Measurements from ENCODE around the gene KRT83. TPM values are rescaled to one million over a fixed set of nuclear protein-coding genes. Genes with fewer than 3 reads are reported as not detected.
A peak's percentile ranks its signal among the peaks of the same experiment; 100 is the strongest.
"Not testable (repeated sequence)": the region's sequence is repeated elsewhere in the genome, so short reads cannot be mapped to it uniquely, and the experiment has no call there.

Gene KRT83
- polyA plus RNA-seq, 10 donors = not detected

GRCh38 chr12:52333321-52333720 is 12.1 kb upstream of the KRT83 start:
- DNase-seq = no peak

- no peak for DNase-seq
Measured at GRCh38 chr12:52332381-52332780, 11.2 kb upstream of the KRT83 start.

- DNase-seq = no peak
Measured at GRCh38 chr12:52331833-52332232, 10.6 kb upstream of the KRT83 start.

- no peak for DNase-seq
Measured at GRCh38 chr12:52331039-52331438, 9.8 kb upstream of the KRT83 start.

GRCh38 chr12:52327830-52328500 is 6.8 kb upstream of the KRT83 start:
- DNase-seq = no peak

GRCh38 chr12:52327052-52327829 is 6.0 kb upstream of the KRT83 start:
- peak; percentile 34 to 70 (median 54) for DNase-seq

GRCh38 chr12:52324153-52324444 is 2.9 kb upstream of the KRT83 start:
- DNase-seq = no peak

- DNase-seq = no peak
Measured at GRCh38 chr12:52323416-52324152, 2.4 kb upstream of the KRT83 start.

GRCh38 chr12:52323001-52323400 is 1.8 kb upstream of the KRT83 start:
- no peak for DNase-seq

GRCh38 chr12:52322069-52322468 is 871 bp upstream of the KRT83 start:
- no peak for DNase-seq

GRCh38 chr12:52321418-52321817 is 220 bp upstream of the KRT83 start:
- no peak for DNase-seq

GRCh38 chr12:52319097-52319496 is 2.1 kb downstream of the KRT83 start:
- no peak for DNase-seq

GRCh38 chr12:52318241-52318990 is 2.8 kb downstream of the KRT83 start:
- no peak for DNase-seq

GRCh38 chr12:52317468-52318052 is 3.6 kb downstream of the KRT83 start:
- DNase-seq = no peak

- no peak for DNase-seq
Measured at GRCh38 chr12:52316701-52317100, 4.5 kb downstream of the KRT83 start.

- no peak for DNase-seq
Measured at GRCh38 chr12:52316290-52316689, 4.9 kb downstream of the KRT83 start.

GRCh38 chr12:52315721-52316120 is 5.5 kb downstream of the KRT83 start:
- DNase-seq = not testable (repeated sequence)

- DNase-seq = no peak
Measured at GRCh38 chr12:52314511-52314910, 6.7 kb downstream of the KRT83 start.

GRCh38 chr12:52313926-52314325 is 7.3 kb downstream of the KRT83 start:
- DNase-seq = no peak

- DNase-seq = no peak
Measured at GRCh38 chr12:52313461-52313860, 7.7 kb downstream of the KRT83 start.

- DNase-seq = no peak
Measured at GRCh38 chr12:52312086-52312485, 9.1 kb downstream of the KRT83 start.

GRCh38 chr12:52311285-52311648 is 9.9 kb downstream of the KRT83 start:
- peak in 2 of 3 donors; percentile 3 to 26 for DNase-seq

All from muscle of back (tissue), 11 donors.